ENCODE results near the gene PRG2. TPM values are rescaled to one million over a fixed set of nuclear protein-coding genes. Genes with fewer than 3 reads are reported as not detected.
A peak's percentile ranks its signal among the peaks of the same experiment; 100 is the strongest.

The PRG2 gene
- total and polyA plus RNA-seq, 2 of the 13 experiments (the other 11 are each of a cell fraction or from before 2014, with no cell fraction given) = not detected

GRCh38 chr11:57434640-57435546 lies 44.4 kb upstream of the PRG2 start (continued):
- TF ChIP-seq PBX3 (CRISPR knock-in tag; IDR thresholded peaks at IDR 0.05; ENCODE audit: borderline replicate concordance) = no peak
- no peak for TF ChIP-seq HES4 (CRISPR knock-in tag; IDR thresholded peaks at IDR 0.05; ENCODE audit: borderline replicate concordance)
- no peak for TF ChIP-seq SUZ12 (IDR thresholded peaks at IDR 0.05; ENCODE audit: low read depth, low read length)
- TF ChIP-seq ZNF224 (CRISPR knock-in tag; IDR thresholded peaks at IDR 0.05) = no peak
- no peak for TF ChIP-seq ZNF180 (CRISPR knock-in tag; IDR thresholded peaks at IDR 0.05; ENCODE audit: borderline replicate concordance, low read depth)
- peak; percentile 83 for TF ChIP-seq HOXA5 (CRISPR knock-in tag; IDR thresholded peaks at IDR 0.05)
- no peak; the same call in 1 of the 2 replicates for TF ChIP-seq ZBTB34 (CRISPR knock-in tag; IDR thresholded peaks at IDR 0.05)
- no peak for TF ChIP-seq ZNF709 (CRISPR knock-in tag; IDR thresholded peaks at IDR 0.05)
- TF ChIP-seq KAT8 (CRISPR knock-in tag; IDR thresholded peaks at IDR 0.05) = peak; percentile 67; the same call in 1 of the 2 replicates
- TF ChIP-seq ZNF839 (CRISPR knock-in tag; IDR thresholded peaks at IDR 0.05; ENCODE audit: borderline replicate concordance) = no peak
- no peak for TF ChIP-seq DMAP1 (CRISPR knock-in tag; IDR thresholded peaks at IDR 0.05)
- TF ChIP-seq SPEN (CRISPR knock-in tag; IDR thresholded peaks at IDR 0.05; ENCODE audit: low read depth) = peak; percentile 60; the same call in 1 of the 2 replicates
- TF ChIP-seq ZNF143 (CRISPR knock-in tag; IDR thresholded peaks at IDR 0.05) = no peak
- TF ChIP-seq CCAR2 (optimal IDR thresholded peaks at IDR 0.05; ENCODE audit: low read depth, low read length) = no peak
- TF ChIP-seq, protein P1, sequence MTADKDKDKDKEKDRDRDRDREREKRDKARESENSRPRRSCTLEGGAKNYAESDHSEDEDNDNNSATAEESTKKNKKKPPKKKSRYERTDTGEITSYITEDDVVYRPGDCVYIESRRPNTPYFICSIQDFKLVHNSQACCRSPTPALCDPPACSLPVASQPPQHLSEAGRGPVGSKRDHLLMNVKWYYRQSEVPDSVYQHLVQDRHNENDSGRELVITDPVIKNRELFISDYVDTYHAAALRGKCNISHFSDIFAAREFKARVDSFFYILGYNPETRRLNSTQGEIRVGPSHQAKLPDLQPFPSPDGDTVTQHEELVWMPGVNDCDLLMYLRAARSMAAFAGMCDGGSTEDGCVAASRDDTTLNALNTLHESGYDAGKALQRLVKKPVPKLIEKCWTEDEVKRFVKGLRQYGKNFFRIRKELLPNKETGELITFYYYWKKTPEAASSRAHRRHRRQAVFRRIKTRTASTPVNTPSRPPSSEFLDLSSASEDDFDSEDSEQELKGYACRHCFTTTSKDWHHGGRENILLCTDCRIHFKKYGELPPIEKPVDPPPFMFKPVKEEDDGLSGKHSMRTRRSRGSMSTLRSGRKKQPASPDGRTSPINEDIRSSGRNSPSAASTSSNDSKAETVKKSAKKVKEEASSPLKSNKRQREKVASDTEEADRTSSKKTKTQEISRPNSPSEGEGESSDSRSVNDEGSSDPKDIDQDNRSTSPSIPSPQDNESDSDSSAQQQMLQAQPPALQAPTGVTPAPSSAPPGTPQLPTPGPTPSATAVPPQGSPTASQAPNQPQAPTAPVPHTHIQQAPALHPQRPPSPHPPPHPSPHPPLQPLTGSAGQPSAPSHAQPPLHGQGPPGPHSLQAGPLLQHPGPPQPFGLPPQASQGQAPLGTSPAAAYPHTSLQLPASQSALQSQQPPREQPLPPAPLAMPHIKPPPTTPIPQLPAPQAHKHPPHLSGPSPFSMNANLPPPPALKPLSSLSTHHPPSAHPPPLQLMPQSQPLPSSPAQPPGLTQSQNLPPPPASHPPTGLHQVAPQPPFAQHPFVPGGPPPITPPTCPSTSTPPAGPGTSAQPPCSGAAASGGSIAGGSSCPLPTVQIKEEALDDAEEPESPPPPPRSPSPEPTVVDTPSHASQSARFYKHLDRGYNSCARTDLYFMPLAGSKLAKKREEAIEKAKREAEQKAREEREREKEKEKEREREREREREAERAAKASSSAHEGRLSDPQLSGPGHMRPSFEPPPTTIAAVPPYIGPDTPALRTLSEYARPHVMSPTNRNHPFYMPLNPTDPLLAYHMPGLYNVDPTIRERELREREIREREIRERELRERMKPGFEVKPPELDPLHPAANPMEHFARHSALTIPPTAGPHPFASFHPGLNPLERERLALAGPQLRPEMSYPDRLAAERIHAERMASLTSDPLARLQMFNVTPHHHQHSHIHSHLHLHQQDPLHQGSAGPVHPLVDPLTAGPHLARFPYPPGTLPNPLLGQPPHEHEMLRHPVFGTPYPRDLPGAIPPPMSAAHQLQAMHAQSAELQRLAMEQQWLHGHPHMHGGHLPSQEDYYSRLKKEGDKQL (CRISPR knock-in tag; IDR thresholded peaks at IDR 0.05; ENCODE audit: low read depth) = 0 out of 2 replicates have a peak, but pooled peaks have one; percentile 55
- 0 out of 2 replicates have a peak, but pooled peaks have one; percentile 55 for TF ChIP-seq HHEX (CRISPR knock-in tag; IDR thresholded peaks at IDR 0.05)
- TF ChIP-seq RBFOX2 (IDR thresholded peaks at IDR 0.05; ENCODE audit: low read depth, low read length) = no peak
- no peak for TF ChIP-seq HOXA7 (CRISPR knock-in tag; IDR thresholded peaks at IDR 0.05)
- TF ChIP-seq EED (CRISPR knock-in tag; IDR thresholded peaks at IDR 0.05) = no peak
- TF ChIP-seq, protein P2, sequence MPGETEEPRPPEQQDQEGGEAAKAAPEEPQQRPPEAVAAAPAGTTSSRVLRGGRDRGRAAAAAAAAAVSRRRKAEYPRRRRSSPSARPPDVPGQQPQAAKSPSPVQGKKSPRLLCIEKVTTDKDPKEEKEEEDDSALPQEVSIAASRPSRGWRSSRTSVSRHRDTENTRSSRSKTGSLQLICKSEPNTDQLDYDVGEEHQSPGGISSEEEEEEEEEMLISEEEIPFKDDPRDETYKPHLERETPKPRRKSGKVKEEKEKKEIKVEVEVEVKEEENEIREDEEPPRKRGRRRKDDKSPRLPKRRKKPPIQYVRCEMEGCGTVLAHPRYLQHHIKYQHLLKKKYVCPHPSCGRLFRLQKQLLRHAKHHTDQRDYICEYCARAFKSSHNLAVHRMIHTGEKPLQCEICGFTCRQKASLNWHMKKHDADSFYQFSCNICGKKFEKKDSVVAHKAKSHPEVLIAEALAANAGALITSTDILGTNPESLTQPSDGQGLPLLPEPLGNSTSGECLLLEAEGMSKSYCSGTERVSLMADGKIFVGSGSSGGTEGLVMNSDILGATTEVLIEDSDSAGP (CRISPR knock-in tag; IDR thresholded peaks at IDR 0.05; ENCODE audit: borderline replicate concordance) = no peak
